Gastrocnemius medialis (tissue), 4 donors: Measurements from ENCODE around the gene INPP5A. TPM values are rescaled to one million over a fixed set of nuclear protein-coding genes. Genes with fewer than 3 reads are reported as not detected.

Source experiments
- ATAC-seq, 2 donors: fragments of 150-250 bp; one replicate each; pipeline ENCODE4 v1.9.1; 2016
- DNase-seq, 2 donors: peaks; one replicate each; pipeline ENCODE4 v3.0.0-alpha.2; 2019
- H3K27ac ChIP-seq, 4 donors: fragments of 200-600 bp; sonication (generic); 1 replicate in 1 of 4; 2 replicates in 3 of 4; pipeline ENCODE4 v1.5.1; 2016 to 2018; ENCODE audit warnings: mild to moderate bottlenecking in 2 of 4, moderate library complexity in 1 of 4
- H3K27me3 ChIP-seq, 3 donors: fragments of 200-600 bp; sonication (generic) in 2 of 3; 1 replicate in 1 of 3; 2 replicates in 2 of 3; pipeline versions ENCODE4 v1.5.1 to v1.6.0; 2016 to 2019; ENCODE audit warnings: mild to moderate bottlenecking in 1 of 3, moderate library complexity in 1 of 3
- H3K36me3 ChIP-seq, 2 donors: fragments of 200-600 bp; sonication (generic) in 1 of 2; one replicate each; pipeline ENCODE4 v1.5.1; 2017 to 2018
- H3K4me1 ChIP-seq, 2 donors: fragments of 200-600 bp; sonication (generic) in 1 of 2; one replicate each; pipeline ENCODE4 v1.5.1; 2016 to 2017; ENCODE audit warnings: mild to moderate bottlenecking in 2 of 2
- H3K4me3 ChIP-seq, 4 donors: fragments of 200-600 bp; sonication (generic) in 3 of 4; 1 replicate in 1 of 4; 2 replicates in 3 of 4; pipeline ENCODE4 v1.5.1; 2016 to 2019; ENCODE audit warnings: mild to moderate bottlenecking in 2 of 4
- H3K9me3 ChIP-seq, 3 donors: fragments of 200-600 bp; sonication (generic) in 2 of 3; 1 replicate in 1 of 3; 2 replicates in 2 of 3; pipeline ENCODE4 v1.5.1; 2016 to 2019
- POLR2A ChIP-seq, 2 donors: fragments of 450-650 bp; IDR thresholded peaks; one replicate each; pipeline ENCODE4 v1.6.1; 2017; ENCODE audit warnings: antibody characterized with exemption in 2 of 2, mild to moderate bottlenecking in 2 of 2, moderate library complexity in 2 of 2
- in situ Hi-C, 4 donors: fragments of 200-750 bp; cut with MboI; loops; one replicate each; pipeline versions ENCODE4 v1.15.0 to v1.8.0; 2017; ENCODE audit warnings: low sequenced_read_pairs in 4 of 4
- intact Hi-C: fragments of 100-400 bp; cut with DNase I; formaldehyde crosslinking; loops from one replicate; pipeline ENCODE4 v1.15.1; 2023; ENCODE audit warnings: low total_unique reads
- total RNA-seq, 4 donors: library from RNA; depleted of rRNA; stranded (reverse); fragments of >200 nt; gene quantifications; one replicate each; pipeline versions ENCODE4 v1.1.0 to v1.2.3, GENCODE V29; 2016
- TF ChIP-seq, protein P1 (sequence below), 5 experiments: fragments of 450-650 bp in 3 of 5; fragments of 200-600 bp in 2 of 5; sonication (generic) in 2 of 5; IDR thresholded peaks in 4 of 5; conservative IDR thresholded peaks in 1 of 5; 1 replicate in 4 of 5; 2 replicates in 1 of 5; pipeline ENCODE4 v1.5.1; 2016 to 2019; ENCODE audit warnings: antibody characterized with exemption in 5 of 5, mild to moderate bottlenecking in 3 of 5, moderate library complexity in 3 of 5

Gene INPP5A
- total RNA-seq, 4 donors from 2014 or later, result 74.9 to 107 (median 92.4) TPM

DNA sequence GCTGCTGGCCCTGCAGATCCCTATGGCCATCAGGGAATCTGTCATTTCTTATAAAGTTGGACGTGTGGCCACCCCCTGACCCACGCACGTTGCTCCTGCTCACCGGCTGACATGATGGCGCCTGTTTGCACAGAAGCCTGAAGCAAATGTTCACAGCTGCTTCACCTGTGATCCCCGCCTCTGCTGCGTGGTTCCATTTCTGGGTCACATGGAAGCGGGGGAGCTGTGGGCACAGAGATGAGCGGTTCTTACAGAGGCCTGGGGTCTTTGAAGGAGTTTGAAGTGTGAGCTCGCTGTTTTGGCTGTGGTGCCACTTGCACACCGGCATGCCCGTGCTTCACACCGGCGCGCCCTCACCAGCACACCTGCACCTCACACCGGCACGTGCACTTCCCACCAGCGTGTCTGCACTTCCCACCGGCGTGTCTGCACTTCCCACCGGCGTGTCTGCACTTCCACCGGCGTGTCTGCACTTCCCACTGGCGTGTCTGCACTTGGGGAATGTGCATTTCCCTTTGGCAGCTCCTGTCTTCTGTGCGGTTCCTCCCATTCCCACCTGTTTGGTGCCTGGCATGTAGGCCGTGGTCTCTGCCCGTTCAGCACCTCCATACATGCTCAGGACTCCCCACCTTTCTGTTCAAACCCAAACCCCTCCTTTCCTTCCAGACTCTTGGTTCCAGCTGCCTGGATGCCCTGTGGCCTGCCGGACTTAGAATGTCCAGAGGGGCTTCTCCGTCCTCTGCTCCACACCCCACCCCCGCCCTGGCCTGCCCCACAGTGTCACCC lies 86.7 kb downstream of the INPP5A start:
- DNase-seq (no peak), ATAC-seq (no peak)
- Histone ChIP-seq H3K27ac (no peak overlapping the region), H3K4me3 (no peak overlapping the region), H3K9me3 (peaks cover 0 to 5% (median 0%) of the 10 kb centered on the region in 3 donors), H3K27me3 (no peaks in the 10 kb centered on the region), H3K36me3 (no peaks in the 10 kb centered on the region), H3K4me1 (peaks cover 27 to 32% of the 10 kb centered on the region in 2 donors)
- intact Hi-C loops, result no loop called here
- TF ChIP-seq POLR2A (IDR thresholded peaks at IDR 0.05), result no peak
- TF ChIP-seq, protein P1, sequence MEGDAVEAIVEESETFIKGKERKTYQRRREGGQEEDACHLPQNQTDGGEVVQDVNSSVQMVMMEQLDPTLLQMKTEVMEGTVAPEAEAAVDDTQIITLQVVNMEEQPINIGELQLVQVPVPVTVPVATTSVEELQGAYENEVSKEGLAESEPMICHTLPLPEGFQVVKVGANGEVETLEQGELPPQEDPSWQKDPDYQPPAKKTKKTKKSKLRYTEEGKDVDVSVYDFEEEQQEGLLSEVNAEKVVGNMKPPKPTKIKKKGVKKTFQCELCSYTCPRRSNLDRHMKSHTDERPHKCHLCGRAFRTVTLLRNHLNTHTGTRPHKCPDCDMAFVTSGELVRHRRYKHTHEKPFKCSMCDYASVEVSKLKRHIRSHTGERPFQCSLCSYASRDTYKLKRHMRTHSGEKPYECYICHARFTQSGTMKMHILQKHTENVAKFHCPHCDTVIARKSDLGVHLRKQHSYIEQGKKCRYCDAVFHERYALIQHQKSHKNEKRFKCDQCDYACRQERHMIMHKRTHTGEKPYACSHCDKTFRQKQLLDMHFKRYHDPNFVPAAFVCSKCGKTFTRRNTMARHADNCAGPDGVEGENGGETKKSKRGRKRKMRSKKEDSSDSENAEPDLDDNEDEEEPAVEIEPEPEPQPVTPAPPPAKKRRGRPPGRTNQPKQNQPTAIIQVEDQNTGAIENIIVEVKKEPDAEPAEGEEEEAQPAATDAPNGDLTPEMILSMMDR (IDR thresholded peaks at IDR 0.05 in 4 of 5, conservative IDR thresholded peaks at IDR 0.05 in 1 of 5), result no peak
- in situ Hi-C loops, result no loop called here

DNA sequence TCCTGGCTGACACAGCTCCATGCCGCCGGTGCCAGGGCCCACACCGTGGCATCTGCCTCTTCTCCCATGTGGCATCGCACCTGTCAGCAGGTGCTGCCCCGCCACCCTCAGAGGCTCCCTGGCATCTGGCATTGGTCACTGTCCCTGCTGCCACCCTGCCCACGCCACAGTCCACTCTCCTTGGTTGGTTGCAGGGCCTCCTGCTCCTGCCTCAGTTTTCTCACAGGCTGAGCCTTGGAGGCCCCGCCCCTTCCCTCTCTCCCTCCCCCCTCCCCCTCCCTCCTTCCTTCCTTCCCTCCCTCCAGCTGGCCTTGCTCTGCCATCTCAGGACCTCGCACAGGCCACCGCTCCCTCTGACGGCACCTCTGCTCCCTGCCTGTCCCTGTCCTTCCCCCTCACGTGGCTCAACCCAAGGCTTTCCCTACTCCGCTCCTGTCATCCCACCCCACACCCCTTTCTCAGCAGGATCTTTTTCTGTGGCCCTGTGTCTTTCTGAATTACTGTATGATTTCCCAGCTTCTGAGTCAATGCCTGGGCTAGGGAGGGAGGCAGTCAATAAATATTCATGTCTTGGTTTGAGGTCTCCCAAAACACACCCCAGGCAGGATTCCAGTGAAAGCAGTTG lies 87.4 kb downstream of the INPP5A start:
- in situ Hi-C loops, result loop anchor here (25.0 kb wide), 2 partner anchors 88 to 238 kb away; partner anchors contain the start of genes INPP5A (in 3 of the 4) and PWWP2B (in 3 of the 4)
- intact Hi-C loops, result loop anchor here (5.0 kb wide), 1 partner anchor 228 kb away; the partner anchor contains the start of gene PWWP2B

DNA sequence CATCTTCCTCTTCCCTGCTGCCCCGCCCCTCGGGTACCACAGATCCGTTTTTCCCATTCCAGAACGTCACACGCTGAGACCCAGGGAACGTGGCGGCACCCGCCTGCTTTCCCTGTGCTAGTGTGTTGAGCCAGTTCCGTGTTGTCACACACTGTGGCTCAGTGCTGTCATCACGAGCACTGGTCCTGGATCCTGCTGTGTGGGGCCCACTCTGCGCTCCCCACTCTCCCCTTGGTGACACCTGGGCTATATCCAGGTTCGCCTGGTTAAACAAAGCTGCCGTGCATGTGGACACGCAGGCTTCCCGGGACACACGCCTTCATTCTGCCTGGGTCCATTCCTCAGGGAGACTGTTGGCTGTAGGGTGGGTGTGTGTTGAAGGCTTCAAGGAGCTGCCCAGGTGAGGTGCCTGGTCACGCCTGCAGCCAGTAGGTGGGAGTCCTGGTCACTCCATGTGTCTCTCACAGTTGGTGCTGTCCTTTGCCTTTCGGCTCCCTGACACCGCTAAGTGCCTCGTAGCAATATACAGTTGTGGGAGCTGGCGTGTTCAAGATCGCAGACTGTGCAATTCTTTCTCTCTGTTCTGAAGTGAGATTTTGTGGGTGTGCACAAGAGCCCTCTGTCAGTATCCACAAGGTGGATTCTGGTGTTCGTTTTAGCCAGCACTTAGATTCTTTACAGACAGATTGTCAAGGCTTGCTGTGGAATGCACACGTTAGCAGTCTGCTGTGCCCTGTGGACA lies 88.6 kb downstream of the INPP5A start:
- in situ Hi-C loops, result loop anchor here (25.0 kb wide), 2 partner anchors 89 to 239 kb away; partner anchors contain the start of genes INPP5A (in 3 of the 4) and PWWP2B (in 3 of the 4)
- H3K4me3 ChIP-seq, result no peak overlapping the region
- no peaks in the 10 kb centered on the region for H3K36me3 ChIP-seq
- TF ChIP-seq POLR2A (IDR thresholded peaks at IDR 0.05), result no peak
- TF ChIP-seq, protein P1 (IDR thresholded peaks at IDR 0.05 in 4 of 5, conservative IDR thresholded peaks at IDR 0.05 in 1 of 5), result no peak
- intact Hi-C loops, result loop anchor here (5.0 kb wide), 1 partner anchor 229 kb away; the partner anchor contains the start of gene PWWP2B
- H3K9me3 ChIP-seq, result peaks cover 0 to 5% (median 0%) of the 10 kb centered on the region in 3 donors
- H3K27ac ChIP-seq, result peak overlapping the region in 1 of 4 donors; percentile 99
- peaks cover 44 to 49% of the 10 kb centered on the region in 2 donors for H3K4me1 ChIP-seq
- no peak for DNase-seq
- no peaks in the 10 kb centered on the region for H3K27me3 ChIP-seq
- ATAC-seq, result no peak

More for the DNA sequence above, 87.4 kb downstream of the INPP5A start:
- ATAC-seq, result no peak
- Histone ChIP-seq H3K27ac (peak overlapping the region; percentile 8 to 37 (median 18)), H3K27me3 (no peaks in the 10 kb centered on the region), H3K4me3 (no peak overlapping the region), H3K4me1 (peaks cover 34 to 39% of the 10 kb centered on the region in 2 donors), H3K9me3 (peaks cover 0 to 5% (median 0%) of the 10 kb centered on the region in 3 donors), H3K36me3 (no peaks in the 10 kb centered on the region)
- DNase-seq, result no peak
- TF ChIP-seq POLR2A (IDR thresholded peaks at IDR 0.05), result no peak
- TF ChIP-seq, protein P1 (IDR thresholded peaks at IDR 0.05 in 4 of 5, conservative IDR thresholded peaks at IDR 0.05 in 1 of 5), result no peak
